Mucosa of rectum (tissue), 2 donors: Measurements from ENCODE around the gene DGKD.
"Not testable (repeated sequence)": the region's sequence is repeated elsewhere in the genome, so short reads cannot be mapped to it uniquely, and the experiment has no call there.

ENCODE experiments used
- H3K27ac ChIP-seq, 2 donors: one replicate each; pipeline ENCODE4 v1.7.0; 2013; ENCODE audit warnings: inconsistent platforms in 2 of 2, low read depth in 2 of 2, low read length in 2 of 2
- H3K27me3 ChIP-seq, 2 donors: one replicate each; pipeline ENCODE4 v1.7.0; 2013; ENCODE audit warnings: low read length in 2 of 2; ENCODE audit not compliant: control insufficient read depth in 2 of 2, insufficient read depth in 2 of 2
- H3K36me3 ChIP-seq, 2 donors: one replicate each; pipeline ENCODE4 v1.7.0; 2013; ENCODE audit warnings: low read length in 2 of 2; ENCODE audit not compliant: control insufficient read depth in 2 of 2, insufficient read depth in 2 of 2
- H3K4me1 ChIP-seq, 2 donors: one replicate each; pipeline ENCODE4 v1.7.0; 2013; ENCODE audit warnings: low read length in 2 of 2, mild to moderate bottlenecking in 1 of 2; ENCODE audit not compliant: control insufficient read depth in 2 of 2, insufficient read depth in 2 of 2
- H3K4me3 ChIP-seq, 2 donors: one replicate each; pipeline ENCODE4 v1.7.0; 2013; ENCODE audit warnings: low read length in 2 of 2
- H3K9ac ChIP-seq, 2 donors: one replicate each; pipeline ENCODE4 v1.7.0; 2013; ENCODE audit warnings: low read length in 2 of 2, low read depth in 1 of 2, mild to moderate bottlenecking in 1 of 2
- H3K9me3 ChIP-seq, 2 donors: one replicate each; pipeline ENCODE4 v1.7.0; 2013; ENCODE audit warnings: low read length in 2 of 2; ENCODE audit not compliant: control insufficient read depth in 2 of 2
- donor health status: healthy.
- donor health status: Normal muscosa, but diverticular disease.

The DGKD gene

DNA sequence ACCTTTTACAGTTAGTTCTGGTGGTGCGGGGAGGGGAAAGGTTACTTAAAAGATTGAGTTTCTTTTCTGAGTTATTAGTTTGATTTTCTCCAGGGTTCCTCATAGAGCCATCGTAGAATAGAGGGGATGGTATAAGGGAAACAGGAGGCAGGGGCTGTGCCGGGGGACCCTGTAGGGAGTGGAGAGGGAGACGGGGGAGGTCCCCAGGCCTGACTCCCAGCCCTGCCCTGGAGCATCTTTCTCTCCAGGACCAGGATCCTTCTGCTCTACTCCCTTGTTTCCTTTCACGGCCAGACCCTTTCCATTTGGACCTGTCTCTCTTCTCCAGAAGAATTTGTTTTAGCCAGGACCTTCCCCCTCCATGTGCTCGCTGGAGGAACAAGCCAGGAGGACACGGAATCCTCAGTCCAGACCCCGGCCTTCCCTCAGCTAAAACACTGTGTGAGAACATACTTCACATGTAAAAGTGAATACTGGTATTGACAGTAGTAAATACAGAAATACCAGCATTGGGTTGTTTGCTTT lies 35.4 kb downstream of the DGKD start:
- H3K4me1 ChIP-seq, result peaks cover 8 to 11% of the 10 kb centered on the region in 2 donors
- H3K27ac ChIP-seq, result no peak overlapping the region
- H3K9ac ChIP-seq, result no peak overlapping the region
- no peaks in the 10 kb centered on the region for H3K9me3 ChIP-seq
- H3K27me3 ChIP-seq, result no peaks in the 10 kb centered on the region
- H3K4me3 ChIP-seq, result no peak overlapping the region
- peaks cover 13 to 16% of the 10 kb centered on the region in 2 donors for H3K36me3 ChIP-seq

DNA sequence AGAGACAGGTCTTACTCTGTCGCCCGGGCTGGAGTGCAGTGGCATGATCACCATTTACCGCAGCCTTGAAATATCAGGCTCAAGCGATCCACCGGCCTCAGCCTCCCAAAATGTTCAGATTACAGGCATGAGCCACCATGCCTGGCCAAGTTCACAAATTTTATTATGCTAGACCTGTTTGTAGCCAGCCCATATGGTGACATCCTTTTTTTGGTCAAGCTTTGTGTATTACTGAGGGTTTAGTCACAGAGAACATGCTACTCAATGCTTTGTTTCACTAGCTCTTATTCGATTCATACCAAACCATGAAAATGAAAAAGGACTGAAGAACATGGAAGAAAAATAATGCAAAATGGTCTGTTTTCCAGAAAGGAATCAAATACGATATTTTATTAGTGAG lies 41.4 kb downstream of the DGKD start:
- no peak overlapping the region for H3K4me3 ChIP-seq
- H3K4me1 ChIP-seq, result no peaks in the 10 kb centered on the region

DNA sequence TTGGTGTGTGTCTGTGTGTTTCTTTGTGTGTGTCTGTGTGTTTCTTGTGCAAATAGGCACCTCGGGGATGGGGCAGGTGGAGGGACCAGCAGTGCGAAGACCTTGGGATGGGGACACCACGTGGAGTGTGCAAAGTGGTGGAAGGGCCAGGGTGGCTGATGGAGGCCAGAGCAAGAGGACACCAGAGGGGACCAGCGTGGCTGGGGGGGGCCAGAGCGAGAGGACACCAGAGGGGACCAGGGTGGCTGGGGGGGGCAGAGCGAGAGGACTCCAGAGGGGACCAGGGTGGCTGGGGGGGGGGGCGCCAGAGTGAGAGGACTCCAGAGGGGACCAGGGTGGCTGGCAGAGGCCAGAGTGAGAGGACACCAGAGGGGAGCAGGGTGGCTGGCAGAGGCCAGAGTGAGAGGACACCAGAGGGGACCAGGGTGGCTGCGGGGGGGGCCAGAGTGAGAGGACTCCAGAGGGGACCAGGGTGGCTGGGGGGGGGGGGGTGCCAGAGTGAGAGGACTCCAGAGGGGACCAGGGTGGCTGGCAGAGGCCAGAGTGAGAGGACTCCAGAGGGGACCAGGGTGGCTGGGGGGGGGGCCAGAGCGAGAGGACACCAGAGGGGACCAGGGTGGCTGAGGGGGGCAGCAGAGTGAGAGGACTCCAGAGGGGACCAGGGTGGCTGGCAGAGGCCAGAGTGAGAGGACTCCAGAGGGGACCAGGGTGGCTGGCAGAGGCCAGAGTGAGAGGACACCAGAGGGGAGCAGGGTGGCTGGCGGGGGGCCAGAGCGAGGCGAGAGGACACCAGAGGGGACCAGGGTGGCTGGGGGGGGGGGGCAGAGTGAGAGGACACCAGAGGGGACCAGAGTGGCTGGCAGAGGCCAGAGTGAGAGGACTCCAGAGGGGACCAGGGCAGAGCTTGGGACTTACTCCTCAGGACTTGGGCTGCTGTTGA lies 42.7 kb downstream of the DGKD start:
- H3K9ac ChIP-seq, H3K9me3 ChIP-seq: not testable (repeated sequence)

More for the DNA sequence above, 41.4 kb downstream of the DGKD start:
- peaks cover 18% of the 10 kb centered on the region in 2 donors for H3K36me3 ChIP-seq
- H3K27ac ChIP-seq, result no peak overlapping the region
- H3K9ac ChIP-seq, result no peak overlapping the region
- no peaks in the 10 kb centered on the region for H3K9me3 ChIP-seq
- no peaks in the 10 kb centered on the region for H3K27me3 ChIP-seq

DNA sequence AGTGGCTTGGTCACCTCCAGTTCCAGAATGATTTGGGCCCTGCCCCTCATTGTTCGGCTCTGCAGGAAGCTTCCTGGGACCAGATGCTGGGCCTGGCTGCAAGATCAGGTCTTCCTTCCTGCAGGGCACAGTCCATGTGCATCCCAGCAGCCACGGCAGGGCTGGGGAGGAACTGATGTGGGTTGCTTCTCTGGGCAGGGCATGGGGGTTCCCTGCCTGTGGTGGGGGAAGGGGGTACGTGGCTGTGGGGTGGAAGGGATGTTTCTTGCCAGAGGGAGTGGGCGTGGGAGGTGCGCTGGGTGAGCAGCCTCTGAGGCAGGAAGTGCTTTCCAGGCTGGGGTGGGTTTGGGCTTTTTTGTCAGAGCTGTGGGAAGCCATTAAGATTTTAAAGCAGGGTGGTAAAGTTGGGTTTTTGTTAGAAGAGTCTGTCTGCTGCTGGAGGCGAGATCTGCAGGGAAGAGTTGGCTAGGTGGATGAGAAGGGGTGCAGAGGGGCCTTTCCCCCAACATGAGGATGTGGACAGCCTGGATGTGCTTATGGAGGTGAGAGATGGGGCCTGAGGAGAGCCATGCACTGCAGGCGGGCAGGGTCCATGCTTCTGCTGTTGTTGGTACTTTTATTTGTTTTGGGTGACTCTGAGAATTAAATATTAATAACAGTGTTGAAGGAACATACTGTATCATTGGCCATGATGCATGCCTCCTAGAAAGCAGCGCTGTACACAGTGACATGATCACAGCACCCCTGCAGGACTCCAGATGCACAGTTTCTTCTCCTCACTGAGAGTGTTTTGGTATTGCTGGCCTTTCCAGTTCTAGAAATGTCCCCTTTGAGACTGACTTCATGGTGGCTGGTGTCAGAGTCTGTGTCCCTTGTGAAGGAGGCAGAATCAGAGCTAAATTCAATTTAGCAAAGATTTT lies 45.3 kb downstream of the DGKD start:
- Histone ChIP-seq H3K36me3 (peaks cover 9 to 20% of the 10 kb centered on the region in 2 donors), H3K27ac (no peak overlapping the region)

More for the DNA sequence above, 42.7 kb downstream of the DGKD start:
- H3K27ac ChIP-seq, H3K27me3 ChIP-seq, H3K4me3 ChIP-seq, H3K4me1 ChIP-seq: not testable (repeated sequence)
- H3K36me3 ChIP-seq, result peaks cover 13 to 21% of the 10 kb centered on the region in 2 donors

DNA sequence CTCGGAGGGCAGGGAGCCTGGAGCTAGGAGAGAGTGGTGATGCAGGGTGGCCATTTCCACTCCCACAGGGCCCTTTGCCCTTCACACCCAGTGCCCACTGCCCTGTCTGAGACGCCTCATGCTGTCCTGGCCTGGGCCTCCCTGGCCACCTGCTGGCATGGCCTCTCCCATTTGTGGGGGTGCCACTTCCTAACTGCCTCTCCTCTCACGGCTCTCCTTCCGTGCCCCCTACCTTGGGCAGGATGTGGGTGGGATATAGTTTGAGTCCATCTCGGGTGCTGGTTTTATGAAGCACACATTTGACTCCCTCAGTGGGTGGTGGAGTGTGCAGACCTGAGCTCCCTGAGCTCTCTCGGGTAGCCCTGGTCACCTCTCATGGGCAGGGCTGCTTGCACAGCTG lies 46.0 kb downstream of the DGKD start:
- H3K36me3 ChIP-seq, result peaks cover 6 to 17% of the 10 kb centered on the region in 2 donors
- no peak overlapping the region for H3K9ac ChIP-seq
- H3K9me3 ChIP-seq, result no peaks in the 10 kb centered on the region
- no peak overlapping the region for H3K27ac ChIP-seq
- H3K4me3 ChIP-seq, result no peak overlapping the region
- peaks cover 0 to 17% of the 10 kb centered on the region in 2 donors for H3K4me1 ChIP-seq
- H3K27me3 ChIP-seq, result no peaks in the 10 kb centered on the region

More for the DNA sequence above, 45.3 kb downstream of the DGKD start:
- H3K4me3 ChIP-seq, result no peak overlapping the region
- no peak overlapping the region for H3K9ac ChIP-seq
- H3K27me3 ChIP-seq, result no peaks in the 10 kb centered on the region
- no peaks in the 10 kb centered on the region for H3K9me3 ChIP-seq
- H3K4me1 ChIP-seq, result peaks cover 0 to 14% of the 10 kb centered on the region in 2 donors

DNA sequence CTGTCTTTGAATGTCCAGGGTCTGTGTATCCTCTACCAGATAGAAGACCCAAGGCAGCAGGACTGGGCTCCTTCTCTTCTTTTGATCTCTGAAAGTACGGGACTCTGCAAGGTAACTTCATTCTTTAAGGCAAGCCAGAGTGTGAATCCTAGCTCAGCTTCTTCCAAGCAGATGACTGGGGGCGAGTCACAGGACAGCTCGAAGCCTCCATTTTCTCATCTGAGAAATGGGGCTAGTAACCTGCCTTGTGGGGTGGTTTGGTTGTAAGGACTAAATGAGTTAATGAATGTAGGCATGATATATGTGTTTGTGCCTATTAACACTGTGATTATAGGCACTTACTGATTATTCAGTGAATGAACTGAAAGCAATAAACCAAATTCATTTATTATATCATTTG lies 46.7 kb downstream of the DGKD start:
- Histone ChIP-seq H3K9me3 (no peaks in the 10 kb centered on the region), H3K27ac (no peak overlapping the region), H3K27me3 (no peaks in the 10 kb centered on the region), H3K36me3 (peaks cover 3 to 16% of the 10 kb centered on the region in 2 donors), H3K9ac (no peak overlapping the region), H3K4me1 (peaks cover 0 to 17% of the 10 kb centered on the region in 2 donors), H3K4me3 (no peak overlapping the region)

DNA sequence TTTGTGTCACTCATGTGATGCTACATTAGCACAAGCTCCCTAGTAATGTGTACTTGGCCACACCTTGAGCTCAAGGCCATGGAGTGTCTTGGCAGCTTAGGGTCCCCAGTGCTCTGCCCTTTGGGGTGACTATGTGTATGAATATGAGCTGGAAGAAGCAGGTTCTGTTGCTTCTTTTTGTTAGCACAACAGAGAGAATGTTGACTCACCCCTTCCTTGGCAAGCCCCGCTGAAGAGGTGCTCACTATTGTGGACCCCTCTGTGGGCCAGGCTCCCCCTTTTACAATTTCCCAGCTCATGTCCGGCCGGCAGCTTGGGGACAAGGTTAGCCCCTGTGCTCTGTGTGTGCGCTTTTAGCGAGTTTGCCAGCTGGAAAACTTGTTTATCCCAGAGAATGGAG lies 48.1 kb downstream of the DGKD start:
- H3K9ac ChIP-seq, result no peak overlapping the region
- H3K9me3 ChIP-seq, result no peaks in the 10 kb centered on the region
- no peaks in the 10 kb centered on the region for H3K27me3 ChIP-seq
- H3K4me3 ChIP-seq, result no peak overlapping the region
- peaks cover 0 to 13% of the 10 kb centered on the region in 2 donors for H3K36me3 ChIP-seq
- H3K27ac ChIP-seq, result peak overlapping the region; percentile 34 to 59
- H3K4me1 ChIP-seq, result peaks cover 0 to 18% of the 10 kb centered on the region in 2 donors

DNA sequence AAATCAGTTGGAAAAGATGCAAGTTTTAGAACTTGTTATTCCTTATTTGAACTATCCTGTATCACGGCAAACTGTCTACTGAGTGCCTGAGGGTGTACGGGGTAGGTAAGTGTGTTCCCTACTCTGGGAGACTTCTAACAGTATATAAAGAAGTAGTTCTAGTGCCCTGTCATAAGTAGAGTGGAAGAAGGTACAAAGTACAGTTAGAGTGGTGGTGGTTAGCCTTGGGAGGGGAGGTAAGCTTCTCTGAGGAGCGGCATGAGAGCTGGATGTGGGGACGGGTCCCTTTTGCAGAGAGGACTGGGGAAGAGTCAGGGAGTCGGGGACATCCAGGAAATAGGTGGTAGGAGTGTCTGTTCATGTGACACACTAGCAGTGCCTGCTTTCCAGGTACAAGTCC lies 48.5 kb downstream of the DGKD start:
- Histone ChIP-seq H3K9me3 (no peaks in the 10 kb centered on the region), H3K36me3 (peaks cover 0 to 13% of the 10 kb centered on the region in 2 donors), H3K4me3 (no peak overlapping the region), H3K27ac (peak overlapping the region; percentile 34 to 59), H3K9ac (no peak overlapping the region), H3K4me1 (peaks cover 0 to 22% of the 10 kb centered on the region in 2 donors), H3K27me3 (no peaks in the 10 kb centered on the region)

DNA sequence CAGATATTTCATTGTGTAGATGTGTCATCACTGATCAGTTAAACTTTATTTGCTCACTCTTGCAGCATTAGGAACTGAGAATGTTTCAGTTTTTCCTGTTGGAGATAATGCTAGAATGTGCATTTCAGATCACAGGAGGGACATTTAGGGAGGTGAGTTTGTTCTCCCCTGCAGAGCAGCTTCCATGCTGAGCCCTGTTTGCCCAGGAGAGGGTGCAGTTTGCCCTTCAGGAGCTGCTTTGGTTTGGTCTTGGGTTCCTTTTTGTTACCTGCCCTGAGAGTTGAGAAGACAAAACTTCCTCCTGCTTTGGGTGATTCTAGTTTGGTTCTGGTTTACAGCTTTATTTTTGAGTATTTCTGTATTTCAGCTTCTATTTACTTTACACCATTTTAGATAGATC lies 49.9 kb downstream of the DGKD start:
- no peak overlapping the region for H3K4me3 ChIP-seq
- no peak overlapping the region for H3K9ac ChIP-seq
- H3K27ac ChIP-seq, result no peak overlapping the region
- no peaks in the 10 kb centered on the region for H3K27me3 ChIP-seq
- H3K36me3 ChIP-seq, result peaks cover 0 to 13% of the 10 kb centered on the region in 2 donors
- no peaks in the 10 kb centered on the region for H3K9me3 ChIP-seq
- H3K4me1 ChIP-seq, result peaks cover 8 to 34% of the 10 kb centered on the region in 2 donors
